GM18526 (cell line): Measurements from ENCODE around the gene AMPD3.

Experiments
- POLR2A ChIP-seq: IDR thresholded peaks from 3 replicates; pipeline ENCODE4 v1.6.1; 2011; ENCODE audit not compliant: insufficient read length; ENCODE audit errors: extremely low read depth

The AMPD3 gene

DNA sequence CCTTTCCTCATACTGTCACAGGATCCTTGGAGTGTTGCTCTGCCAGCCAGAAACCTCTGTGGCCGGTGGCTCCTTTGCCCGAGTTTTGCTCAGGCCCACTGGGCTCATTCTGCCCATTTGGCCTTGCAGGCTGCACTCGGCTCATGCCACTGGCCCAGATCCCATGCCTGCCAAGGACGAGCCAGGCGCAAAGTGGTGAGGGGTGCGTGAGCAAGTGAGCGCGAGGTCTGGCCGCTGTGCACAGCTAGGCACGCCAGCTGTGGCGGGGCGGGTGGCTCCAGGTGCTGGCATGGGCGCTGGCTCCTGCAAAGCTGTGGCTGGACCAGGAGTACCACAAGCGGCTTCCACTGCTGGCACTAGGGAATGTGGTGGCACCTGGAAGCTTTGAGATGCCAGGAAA is 88.7 kb downstream of the AMPD3 start:
- TF ChIP-seq POLR2A, result no peak

DNA sequence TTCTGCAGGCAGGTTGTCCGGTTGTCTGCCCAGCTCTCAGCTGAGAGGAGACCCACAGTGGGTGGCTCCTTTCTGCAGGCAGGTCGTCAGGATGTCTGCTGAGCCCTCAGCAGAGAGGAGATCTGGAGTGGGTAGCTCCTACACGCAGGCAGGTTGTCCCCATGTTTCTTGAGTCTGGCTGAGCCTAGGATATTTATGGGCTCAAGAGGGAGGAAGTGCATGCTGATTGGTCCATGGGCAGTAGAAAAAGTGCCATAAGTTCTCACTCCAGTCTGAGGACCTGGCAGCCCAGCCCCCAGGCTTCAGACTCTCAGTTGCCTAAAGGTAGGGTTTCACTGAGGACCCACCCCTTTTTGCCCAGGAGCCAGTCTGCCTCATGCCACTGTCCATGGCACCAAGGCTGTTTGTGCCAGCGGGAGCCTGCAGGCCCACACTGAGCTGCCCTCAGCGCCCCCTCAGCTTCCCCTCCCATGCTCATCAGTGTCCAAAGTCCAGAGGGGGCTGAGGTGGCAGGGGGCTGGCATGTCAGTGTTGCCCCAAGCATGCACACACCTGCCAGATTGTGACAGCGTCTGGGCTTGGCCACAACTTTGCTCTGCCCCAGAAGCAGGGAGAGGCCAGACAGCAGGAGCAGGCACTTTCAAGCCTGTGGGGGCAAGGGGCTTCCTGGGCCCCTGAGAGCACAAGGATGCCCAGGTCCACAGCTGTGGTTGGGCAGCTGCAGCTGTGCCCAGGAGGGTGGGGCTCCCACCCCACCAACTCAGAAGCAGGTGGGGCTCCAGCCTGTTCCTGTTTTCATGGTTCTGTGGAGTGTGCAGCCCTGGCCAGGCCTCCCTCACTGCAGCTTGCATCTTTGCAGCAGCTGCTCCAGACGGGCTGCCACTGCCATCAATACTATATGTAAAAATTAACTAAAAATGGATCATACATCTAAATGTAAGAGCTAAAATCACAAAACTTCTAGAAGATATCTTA is 89.7 kb downstream of the AMPD3 start:
- no peak for TF ChIP-seq POLR2A

DNA sequence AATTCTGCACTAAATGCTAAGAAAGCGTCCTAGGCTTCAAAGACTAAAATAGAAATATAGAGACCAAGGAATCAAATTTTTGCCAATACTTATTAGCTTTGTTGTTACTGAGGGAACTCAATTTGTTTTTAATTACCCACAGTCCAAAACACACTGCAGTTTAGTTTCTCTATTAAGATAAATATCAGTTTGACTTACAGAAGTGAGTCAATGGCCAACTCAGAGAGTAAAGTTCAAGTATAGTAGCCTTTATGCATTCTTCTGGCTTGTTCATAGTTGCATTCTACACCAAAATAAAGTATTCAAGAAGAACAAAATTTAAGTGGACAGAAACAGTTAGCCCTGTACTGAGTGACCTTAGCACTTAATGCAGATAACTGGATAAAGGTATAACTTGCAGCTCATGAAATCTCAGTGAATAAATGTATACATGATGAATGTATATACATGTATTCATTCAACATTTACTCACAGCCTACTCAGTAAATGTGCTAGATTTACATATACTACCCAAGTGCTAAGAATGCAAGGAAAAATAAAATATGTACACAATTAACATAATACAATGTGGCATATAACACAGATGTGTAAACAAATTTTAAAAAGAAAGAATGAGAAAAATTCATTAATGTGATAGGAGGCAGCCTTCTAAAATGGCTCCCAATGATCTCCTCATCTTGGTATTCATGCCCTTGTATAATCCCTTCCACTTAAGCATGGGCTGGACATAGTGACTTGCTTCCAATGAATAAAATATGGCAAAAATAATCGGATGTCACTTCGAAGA is 95.6 kb downstream of the AMPD3 start:
- no peak for TF ChIP-seq POLR2A

DNA sequence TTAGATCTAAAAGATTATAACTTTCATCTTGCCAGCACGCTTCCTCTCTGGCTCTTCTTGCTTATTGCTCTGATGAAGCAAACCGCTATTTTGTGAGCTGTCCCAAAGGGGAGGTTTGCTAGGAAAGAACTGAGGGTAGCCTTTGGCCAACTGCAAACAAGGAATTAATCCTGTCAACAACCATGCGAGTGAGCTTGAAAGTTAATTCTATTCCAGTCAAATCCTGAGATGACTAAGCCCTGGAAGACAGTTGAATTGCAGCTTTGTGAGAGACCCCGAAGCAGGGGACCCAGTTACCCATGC is 96.2 kb downstream of the AMPD3 start:
- no peak for TF ChIP-seq POLR2A

DNA sequence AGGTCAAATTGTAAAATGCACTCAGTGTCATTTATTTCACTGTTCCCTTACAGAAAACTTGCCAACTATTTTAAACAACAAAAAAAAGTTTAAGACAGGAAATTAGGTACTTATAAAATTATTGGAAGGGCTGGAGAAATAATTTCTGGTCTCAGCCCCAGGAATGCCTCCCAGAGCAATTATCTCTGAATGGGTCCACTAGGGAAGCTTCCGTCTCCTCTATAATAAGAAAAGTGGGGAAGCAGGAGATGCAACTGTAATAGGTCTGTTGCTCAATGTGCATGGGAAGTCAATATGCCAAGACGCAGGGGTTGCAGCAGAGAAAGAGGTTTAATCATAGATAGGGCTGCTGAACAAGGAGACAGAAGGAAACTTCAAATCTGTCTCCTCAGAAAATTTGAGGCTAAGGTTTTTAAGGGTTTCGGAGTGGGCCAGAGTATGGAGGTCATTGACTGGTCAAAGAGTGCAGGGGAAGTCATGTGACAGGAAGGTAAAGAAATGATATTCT is 96.8 kb downstream of the AMPD3 start:
- no peak for TF ChIP-seq POLR2A

DNA sequence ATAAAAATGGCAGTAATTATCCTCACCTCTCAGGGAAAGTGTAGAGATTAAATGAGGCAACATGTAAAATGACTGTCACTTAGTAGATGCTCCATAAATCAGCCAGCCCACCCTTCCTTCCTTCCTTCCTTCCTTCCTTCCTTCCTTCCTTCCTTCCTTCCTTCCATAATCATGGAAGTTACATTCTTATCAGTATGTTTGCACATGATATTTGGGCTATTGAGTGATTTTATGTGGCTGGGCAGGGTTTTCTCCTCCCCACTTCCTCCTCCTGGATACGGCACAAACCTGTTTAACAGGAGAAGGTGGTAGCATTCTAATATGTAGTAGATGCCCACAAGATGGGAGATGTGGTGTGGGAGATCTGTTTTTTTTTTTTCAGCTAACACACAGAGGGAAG is 101.5 kb downstream of the AMPD3 start:
- TF ChIP-seq POLR2A, result no peak
